Neural cell (in vitro differentiated cells): ENCODE results near the gene MYO7B.

ENCODE experiments used
- EP300 ChIP-seq: fragments of 450-650 bp; conservative IDR thresholded peaks from 2 replicates; pipeline ENCODE4 v1.6.1; 2014; ENCODE audit warnings: antibody characterized with exemption, mild to moderate bottlenecking, moderate library complexity; ENCODE audit not compliant: poor library complexity, severe bottlenecking
- EZH2 ChIP-seq: fragments of 200-600, 300-800 bp; shearing (Covaris generic), sonication (generic); IDR thresholded peaks from 2 replicates; pipeline ENCODE4 v1.6.1; 2014; ENCODE audit warnings: antibody characterized with exemption, low read length, borderline replicate concordance, mild to moderate bottlenecking; ENCODE audit not compliant: insufficient read depth, poor library complexity, severe bottlenecking
- MXI1 ChIP-seq: fragments of 450-650 bp; conservative IDR thresholded peaks from 2 replicates; pipeline ENCODE4 v1.6.1; 2014; ENCODE audit warnings: antibody characterized with exemption, mild to moderate bottlenecking; ENCODE audit not compliant: poor library complexity, severe bottlenecking
- POLR2AphosphoS5 ChIP-seq: IDR thresholded peaks from 2 replicates; pipeline ENCODE4 v1.6.1; 2012
- TF ChIP-seq, protein P1 (sequence below): fragments of 450-650 bp; IDR thresholded peaks from 2 replicates; pipeline ENCODE4 v1.5.1; 2014; ENCODE audit warnings: antibody characterized with exemption, mild to moderate bottlenecking, moderate library complexity; ENCODE audit not compliant: poor library complexity, severe bottlenecking

DNA sequence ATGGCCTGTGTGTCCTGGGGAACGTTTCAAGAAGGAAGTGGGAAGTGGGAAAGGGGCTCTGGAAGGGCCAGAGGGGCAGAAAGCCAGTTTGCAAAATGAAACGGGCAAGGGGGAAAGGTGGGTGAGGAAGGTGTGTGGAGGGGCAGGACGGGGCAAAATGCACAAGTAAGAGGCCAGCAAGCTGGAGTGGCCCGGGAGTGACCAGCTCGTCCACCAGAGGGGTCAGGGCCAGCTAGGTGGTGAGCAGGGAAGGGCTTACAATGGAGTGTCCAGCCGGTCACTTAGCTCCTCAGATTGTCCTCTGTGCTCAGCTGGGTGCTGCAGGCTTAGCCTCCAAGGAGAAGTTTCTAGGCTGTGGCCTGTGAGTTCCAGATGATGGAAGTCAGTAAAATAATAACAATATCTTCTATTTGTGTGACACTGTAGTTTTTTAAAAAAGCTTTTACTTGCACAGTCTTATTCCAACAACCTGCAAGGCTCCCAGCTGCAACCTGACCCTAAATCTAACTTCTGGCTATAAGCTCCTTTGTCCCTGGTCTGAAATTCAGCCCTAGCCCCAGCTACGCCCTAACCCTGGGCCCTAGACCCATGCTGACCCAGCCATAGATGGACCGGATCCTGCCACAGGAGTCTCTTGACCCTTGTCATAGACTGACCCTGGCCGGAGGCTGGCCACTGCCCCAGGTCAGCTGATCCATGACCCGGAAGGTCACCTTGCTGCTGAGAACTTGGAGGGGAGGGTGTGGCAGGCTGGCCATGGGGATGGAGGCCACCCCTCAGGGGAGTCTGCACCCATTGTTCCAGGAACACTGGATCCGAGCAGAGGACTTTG lies 29.2 kb downstream of the MYO7B start:
- TF ChIP-seq, protein P1, sequence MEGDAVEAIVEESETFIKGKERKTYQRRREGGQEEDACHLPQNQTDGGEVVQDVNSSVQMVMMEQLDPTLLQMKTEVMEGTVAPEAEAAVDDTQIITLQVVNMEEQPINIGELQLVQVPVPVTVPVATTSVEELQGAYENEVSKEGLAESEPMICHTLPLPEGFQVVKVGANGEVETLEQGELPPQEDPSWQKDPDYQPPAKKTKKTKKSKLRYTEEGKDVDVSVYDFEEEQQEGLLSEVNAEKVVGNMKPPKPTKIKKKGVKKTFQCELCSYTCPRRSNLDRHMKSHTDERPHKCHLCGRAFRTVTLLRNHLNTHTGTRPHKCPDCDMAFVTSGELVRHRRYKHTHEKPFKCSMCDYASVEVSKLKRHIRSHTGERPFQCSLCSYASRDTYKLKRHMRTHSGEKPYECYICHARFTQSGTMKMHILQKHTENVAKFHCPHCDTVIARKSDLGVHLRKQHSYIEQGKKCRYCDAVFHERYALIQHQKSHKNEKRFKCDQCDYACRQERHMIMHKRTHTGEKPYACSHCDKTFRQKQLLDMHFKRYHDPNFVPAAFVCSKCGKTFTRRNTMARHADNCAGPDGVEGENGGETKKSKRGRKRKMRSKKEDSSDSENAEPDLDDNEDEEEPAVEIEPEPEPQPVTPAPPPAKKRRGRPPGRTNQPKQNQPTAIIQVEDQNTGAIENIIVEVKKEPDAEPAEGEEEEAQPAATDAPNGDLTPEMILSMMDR: no peak
- TF ChIP-seq EZH2 (no peak), EP300 (no peak), POLR2AphosphoS5 (no peak), MXI1 (no peak)
